Measurements from ENCODE around the gene VIPR2. TPM values are rescaled to one million over a fixed set of nuclear protein-coding genes. Genes with fewer than 3 reads are reported as not detected.

Gene VIPR2
- total and polyA plus RNA-seq, 2 of the 13 experiments (the other 11 are each of a cell fraction or from before 2014, with no cell fraction given), result not detected

DNA sequence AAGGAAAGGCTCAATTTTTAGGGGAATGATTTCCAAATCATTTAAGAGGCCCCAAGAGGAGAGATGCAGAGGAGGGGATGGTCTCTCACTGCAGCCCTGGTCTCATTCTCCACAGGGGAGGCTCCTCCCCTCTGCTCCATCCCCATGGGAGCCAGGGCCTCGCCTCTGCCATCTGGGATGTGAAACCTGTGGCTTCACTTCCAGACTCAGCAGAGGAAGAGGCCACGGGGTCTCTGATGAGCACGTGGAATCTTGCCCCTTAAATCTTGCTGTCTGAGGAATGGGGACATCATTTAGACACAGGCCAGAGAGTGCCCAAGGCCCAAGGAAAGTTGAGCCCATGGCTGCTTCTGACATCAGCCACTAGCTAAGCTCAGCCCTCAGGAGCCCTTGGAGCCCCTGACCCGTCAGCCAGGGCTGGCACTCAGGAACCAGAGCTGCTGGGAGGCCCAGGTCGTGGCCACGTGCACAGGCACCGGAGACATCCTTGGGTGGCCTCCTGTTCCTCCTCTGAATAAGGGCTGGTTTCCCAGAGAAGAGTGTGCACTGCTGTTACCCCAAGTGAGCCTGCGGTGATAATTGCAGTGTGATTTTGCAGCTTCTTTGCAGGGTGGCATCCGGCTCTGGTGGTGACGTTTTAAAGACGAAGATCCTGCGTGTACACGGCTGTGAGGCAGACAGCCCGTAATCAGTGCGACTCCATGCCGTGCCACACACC, 50.5 kb downstream of the VIPR2 start (continued):
- TF ChIP-seq, protein P1, sequence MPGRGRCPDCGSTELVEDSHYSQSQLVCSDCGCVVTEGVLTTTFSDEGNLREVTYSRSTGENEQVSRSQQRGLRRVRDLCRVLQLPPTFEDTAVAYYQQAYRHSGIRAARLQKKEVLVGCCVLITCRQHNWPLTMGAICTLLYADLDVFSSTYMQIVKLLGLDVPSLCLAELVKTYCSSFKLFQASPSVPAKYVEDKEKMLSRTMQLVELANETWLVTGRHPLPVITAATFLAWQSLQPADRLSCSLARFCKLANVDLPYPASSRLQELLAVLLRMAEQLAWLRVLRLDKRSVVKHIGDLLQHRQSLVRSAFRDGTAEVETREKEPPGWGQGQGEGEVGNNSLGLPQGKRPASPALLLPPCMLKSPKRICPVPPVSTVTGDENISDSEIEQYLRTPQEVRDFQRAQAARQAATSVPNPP (CRISPR knock-in tag; IDR thresholded peaks at IDR 0.05), result no peak
- TF ChIP-seq DR1 (CRISPR knock-in tag; IDR thresholded peaks at IDR 0.05) (no peak), NFE2 (CRISPR knock-in tag; IDR thresholded peaks at IDR 0.05) (no peak), SOX6 (IDR thresholded peaks at IDR 0.05) (no peak), SOX6 (CRISPR knock-in tag; IDR thresholded peaks at IDR 0.05) (no peak), ZNF205 (CRISPR knock-in tag; IDR thresholded peaks at IDR 0.05) (no peak), GATA4 (IDR thresholded peaks at IDR 0.05; ENCODE audit: borderline replicate concordance, low read depth) (no peak)
- TF ChIP-seq, protein P2, sequence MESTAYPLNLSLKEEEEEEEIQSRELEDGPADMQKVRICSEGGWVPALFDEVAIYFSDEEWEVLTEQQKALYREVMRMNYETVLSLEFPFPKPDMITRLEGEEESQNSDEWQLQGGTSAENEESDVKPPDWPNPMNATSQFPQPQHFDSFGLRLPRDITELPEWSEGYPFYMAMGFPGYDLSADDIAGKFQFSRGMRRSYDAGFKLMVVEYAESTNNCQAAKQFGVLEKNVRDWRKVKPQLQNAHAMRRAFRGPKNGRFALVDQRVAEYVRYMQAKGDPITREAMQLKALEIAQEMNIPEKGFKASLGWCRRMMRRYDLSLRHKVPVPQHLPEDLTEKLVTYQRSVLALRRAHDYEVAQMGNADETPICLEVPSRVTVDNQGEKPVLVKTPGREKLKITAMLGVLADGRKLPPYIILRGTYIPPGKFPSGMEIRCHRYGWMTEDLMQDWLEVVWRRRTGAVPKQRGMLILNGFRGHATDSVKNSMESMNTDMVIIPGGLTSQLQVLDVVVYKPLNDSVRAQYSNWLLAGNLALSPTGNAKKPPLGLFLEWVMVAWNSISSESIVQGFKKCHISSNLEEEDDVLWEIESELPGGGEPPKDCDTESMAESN (CRISPR knock-in tag; conservative IDR thresholded peaks at IDR 0.05), result no peak
- TF ChIP-seq, protein P3, sequence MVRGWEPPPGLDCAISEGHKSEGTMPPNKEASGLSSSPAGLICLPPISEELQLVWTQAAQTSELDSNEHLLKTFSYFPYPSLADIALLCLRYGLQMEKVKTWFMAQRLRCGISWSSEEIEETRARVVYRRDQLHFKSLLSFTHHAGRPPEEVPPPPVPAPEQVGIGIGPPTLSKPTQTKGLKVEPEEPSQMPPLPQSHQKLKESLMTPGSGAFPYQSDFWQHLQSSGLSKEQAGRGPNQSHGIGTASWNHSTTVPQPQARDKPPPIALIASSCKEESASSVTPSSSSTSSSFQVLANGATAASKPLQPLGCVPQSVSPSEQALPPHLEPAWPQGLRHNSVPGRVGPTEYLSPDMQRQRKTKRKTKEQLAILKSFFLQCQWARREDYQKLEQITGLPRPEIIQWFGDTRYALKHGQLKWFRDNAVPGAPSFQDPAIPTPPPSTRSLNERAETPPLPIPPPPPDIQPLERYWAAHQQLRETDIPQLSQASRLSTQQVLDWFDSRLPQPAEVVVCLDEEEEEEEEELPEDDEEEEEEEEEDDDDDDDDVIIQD (CRISPR knock-in tag; IDR thresholded peaks at IDR 0.05; ENCODE audit: low read depth), result no peak
- TF ChIP-seq, protein P4, sequence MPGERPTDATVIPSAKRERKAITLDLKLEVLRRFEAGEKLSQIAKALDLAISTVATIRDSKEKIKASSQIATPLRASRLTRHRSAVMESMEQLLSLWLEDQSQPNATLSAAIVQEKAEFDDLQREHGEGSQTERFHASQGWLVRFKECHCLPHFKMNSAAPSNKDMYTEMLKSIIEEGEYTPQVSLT (CRISPR knock-in tag; IDR thresholded peaks at IDR 0.05; ENCODE audit: borderline replicate concordance, low read depth), result no peak
- TF ChIP-seq, protein P5, sequence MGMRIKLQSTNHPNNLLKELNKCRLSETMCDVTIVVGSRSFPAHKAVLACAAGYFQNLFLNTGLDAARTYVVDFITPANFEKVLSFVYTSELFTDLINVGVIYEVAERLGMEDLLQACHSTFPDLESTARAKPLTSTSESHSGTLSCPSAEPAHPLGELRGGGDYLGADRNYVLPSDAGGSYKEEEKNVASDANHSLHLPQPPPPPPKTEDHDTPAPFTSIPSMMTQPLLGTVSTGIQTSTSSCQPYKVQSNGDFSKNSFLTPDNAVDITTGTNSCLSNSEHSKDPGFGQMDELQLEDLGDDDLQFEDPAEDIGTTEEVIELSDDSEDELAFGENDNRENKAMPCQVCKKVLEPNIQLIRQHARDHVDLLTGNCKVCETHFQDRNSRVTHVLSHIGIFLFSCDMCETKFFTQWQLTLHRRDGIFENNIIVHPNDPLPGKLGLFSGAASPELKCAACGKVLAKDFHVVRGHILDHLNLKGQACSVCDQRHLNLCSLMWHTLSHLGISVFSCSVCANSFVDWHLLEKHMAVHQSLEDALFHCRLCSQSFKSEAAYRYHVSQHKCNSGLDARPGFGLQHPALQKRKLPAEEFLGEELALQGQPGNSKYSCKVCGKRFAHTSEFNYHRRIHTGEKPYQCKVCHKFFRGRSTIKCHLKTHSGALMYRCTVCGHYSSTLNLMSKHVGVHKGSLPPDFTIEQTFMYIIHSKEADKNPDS (CRISPR knock-in tag; IDR thresholded peaks at IDR 0.05), result no peak
- TF ChIP-seq, protein P6, sequence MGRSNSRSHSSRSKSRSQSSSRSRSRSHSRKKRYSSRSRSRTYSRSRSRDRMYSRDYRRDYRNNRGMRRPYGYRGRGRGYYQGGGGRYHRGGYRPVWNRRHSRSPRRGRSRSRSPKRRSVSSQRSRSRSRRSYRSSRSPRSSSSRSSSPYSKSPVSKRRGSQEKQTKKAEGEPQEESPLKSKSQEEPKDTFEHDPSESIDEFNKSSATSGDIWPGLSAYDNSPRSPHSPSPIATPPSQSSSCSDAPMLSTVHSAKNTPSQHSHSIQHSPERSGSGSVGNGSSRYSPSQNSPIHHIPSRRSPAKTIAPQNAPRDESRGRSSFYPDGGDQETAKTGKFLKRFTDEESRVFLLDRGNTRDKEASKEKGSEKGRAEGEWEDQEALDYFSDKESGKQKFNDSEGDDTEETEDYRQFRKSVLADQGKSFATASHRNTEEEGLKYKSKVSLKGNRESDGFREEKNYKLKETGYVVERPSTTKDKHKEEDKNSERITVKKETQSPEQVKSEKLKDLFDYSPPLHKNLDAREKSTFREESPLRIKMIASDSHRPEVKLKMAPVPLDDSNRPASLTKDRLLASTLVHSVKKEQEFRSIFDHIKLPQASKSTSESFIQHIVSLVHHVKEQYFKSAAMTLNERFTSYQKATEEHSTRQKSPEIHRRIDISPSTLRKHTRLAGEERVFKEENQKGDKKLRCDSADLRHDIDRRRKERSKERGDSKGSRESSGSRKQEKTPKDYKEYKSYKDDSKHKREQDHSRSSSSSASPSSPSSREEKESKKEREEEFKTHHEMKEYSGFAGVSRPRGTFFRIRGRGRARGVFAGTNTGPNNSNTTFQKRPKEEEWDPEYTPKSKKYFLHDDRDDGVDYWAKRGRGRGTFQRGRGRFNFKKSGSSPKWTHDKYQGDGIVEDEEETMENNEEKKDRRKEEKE (IDR thresholded peaks at IDR 0.05), result no peak
- TF ChIP-seq, protein P7, sequence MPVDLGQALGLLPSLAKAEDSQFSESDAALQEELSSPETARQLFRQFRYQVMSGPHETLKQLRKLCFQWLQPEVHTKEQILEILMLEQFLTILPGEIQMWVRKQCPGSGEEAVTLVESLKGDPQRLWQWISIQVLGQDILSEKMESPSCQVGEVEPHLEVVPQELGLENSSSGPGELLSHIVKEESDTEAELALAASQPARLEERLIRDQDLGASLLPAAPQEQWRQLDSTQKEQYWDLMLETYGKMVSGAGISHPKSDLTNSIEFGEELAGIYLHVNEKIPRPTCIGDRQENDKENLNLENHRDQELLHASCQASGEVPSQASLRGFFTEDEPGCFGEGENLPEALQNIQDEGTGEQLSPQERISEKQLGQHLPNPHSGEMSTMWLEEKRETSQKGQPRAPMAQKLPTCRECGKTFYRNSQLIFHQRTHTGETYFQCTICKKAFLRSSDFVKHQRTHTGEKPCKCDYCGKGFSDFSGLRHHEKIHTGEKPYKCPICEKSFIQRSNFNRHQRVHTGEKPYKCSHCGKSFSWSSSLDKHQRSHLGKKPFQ (CRISPR knock-in tag; IDR thresholded peaks at IDR 0.05; ENCODE audit: insufficient replicate concordance), result no peak
- TF ChIP-seq, protein P8, sequence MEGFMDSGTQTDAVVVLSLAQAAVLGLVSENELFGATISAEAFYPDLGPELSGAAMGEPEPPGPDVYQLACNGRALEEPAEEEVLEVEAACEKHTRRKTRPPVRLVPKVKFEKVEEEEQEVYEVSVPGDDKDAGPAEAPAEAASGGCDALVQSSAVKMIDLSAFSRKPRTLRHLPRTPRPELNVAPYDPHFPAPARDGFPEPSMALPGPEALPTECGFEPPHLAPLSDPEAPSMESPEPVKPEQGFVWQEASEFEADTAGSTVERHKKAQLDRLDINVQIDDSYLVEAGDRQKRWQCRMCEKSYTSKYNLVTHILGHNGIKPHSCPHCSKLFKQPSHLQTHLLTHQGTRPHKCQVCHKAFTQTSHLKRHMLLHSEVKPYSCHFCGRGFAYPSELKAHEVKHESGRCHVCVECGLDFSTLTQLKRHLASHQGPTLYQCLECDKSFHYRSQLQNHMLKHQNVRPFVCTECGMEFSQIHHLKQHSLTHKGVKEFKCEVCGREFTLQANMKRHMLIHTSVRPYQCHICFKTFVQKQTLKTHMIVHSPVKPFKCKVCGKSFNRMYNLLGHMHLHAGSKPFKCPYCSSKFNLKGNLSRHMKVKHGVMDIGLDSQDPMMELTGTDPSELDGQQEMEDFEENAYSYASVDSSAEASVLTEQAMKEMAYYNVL (CRISPR knock-in tag; IDR thresholded peaks at IDR 0.05; ENCODE audit: borderline replicate concordance), result no peak
